Liver (tissue), 3 donors: ENCODE results near the gene DIAPH3.

ENCODE experiments used
- CTCF ChIP-seq: fragments of 150-350 bp; IDR thresholded peaks from 2 replicates; pipeline ENCODE4 v1.5.1; 2017; ENCODE audit warnings: improper control_type of control experiment, low read depth, low read length; ENCODE audit not compliant: missing input control
- GABPA ChIP-seq, 2 donors: IDR thresholded peaks in 1 of 2; conservative IDR thresholded peaks in 1 of 2; 2 replicates each; pipeline ENCODE4 v1.6.1; 2016; ENCODE audit warnings: antibody characterized with exemption in 2 of 2, mild to moderate bottlenecking in 1 of 2, moderate library complexity in 1 of 2
- YY1 ChIP-seq: IDR thresholded peaks from 2 replicates; pipeline ENCODE4 v1.6.1; 2016; ENCODE audit warnings: antibody characterized with exemption, mild to moderate bottlenecking
- donor health status: healthy.
- donor health status: healthy.

DNA sequence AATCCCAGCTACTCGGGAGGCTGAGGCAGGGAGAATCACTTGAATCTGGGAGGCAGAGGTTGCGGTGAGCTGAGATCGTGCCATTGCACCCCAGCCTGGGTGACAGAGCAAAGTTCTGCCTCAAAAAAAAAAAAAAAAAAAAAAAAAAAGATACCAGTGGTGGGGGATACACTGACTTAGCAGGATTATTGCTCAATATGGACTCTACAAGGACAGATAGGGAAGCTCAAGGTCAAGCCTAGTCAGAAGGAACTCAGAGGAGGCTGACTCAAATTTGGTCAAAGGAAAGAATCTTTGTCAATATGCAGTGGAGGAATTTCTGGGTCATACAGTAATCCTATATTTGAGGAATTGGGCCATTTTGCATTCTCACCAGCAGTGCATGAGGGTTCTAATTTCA is 6.7 kb upstream of the DIAPH3 start:
- TF ChIP-seq GABPA (IDR thresholded peaks at IDR 0.05 in 1 of 2, conservative IDR thresholded peaks at IDR 0.05 in 1 of 2) (no peak), CTCF (no peak), YY1 (no peak)
